ENCODE data around the gene PDE2A.

PDE2A gene

GRCh38 chr11:72665911-72666472, 8.2 kb downstream of the PDE2A start:
- Histone ChIP-seq H3K9ac (ENCODE audit: low read length) (no peak overlapping the region), H3K27me3 (ENCODE audit: control insufficient read depth, insufficient read depth, low read length) (no peaks in the 10 kb centered on the region), H3K27ac (ENCODE audit: low read length) (no peak overlapping the region), H3K4me3 (ENCODE audit: low read length) (no peak overlapping the region), H3K4me1 (ENCODE audit: control insufficient read depth, low read depth, low read length) (peaks cover 4% of the 10 kb centered on the region), H3K9me3 (ENCODE audit: control insufficient read depth, low read depth, low read length) (no peaks in the 10 kb centered on the region), H3K36me3 (ENCODE audit: control insufficient read depth, low read depth, low read length) (no peaks in the 10 kb centered on the region)

- H3K9me3 ChIP-seq (ENCODE audit: control insufficient read depth, low read depth, low read length) = no peaks in the 10 kb centered on the region
- no peaks in the 10 kb centered on the region for H3K27me3 ChIP-seq (ENCODE audit: control insufficient read depth, insufficient read depth, low read length)
- H3K9ac ChIP-seq (ENCODE audit: low read length) = no peak overlapping the region
- no peaks in the 10 kb centered on the region for H3K36me3 ChIP-seq (ENCODE audit: control insufficient read depth, low read depth, low read length)
- H3K4me1 ChIP-seq (ENCODE audit: control insufficient read depth, low read depth, low read length) = peaks cover 2% of the 10 kb centered on the region
- H3K27ac ChIP-seq (ENCODE audit: low read length) = no peak overlapping the region
- no peak overlapping the region for H3K4me3 ChIP-seq (ENCODE audit: low read length)
Measured at GRCh38 chr11:72662036-72662435, 12.2 kb downstream of the PDE2A start.

- H3K36me3 ChIP-seq (ENCODE audit: control insufficient read depth, low read depth, low read length) = no peaks in the 10 kb centered on the region
- no peak overlapping the region for H3K9ac ChIP-seq (ENCODE audit: low read length)
- H3K27me3 ChIP-seq (ENCODE audit: control insufficient read depth, insufficient read depth, low read length) = no peaks in the 10 kb centered on the region
- H3K4me3 ChIP-seq (ENCODE audit: low read length) = no peak overlapping the region
- no peaks in the 10 kb centered on the region for H3K9me3 ChIP-seq (ENCODE audit: control insufficient read depth, low read depth, low read length)
- peaks cover 4% of the 10 kb centered on the region for H3K4me1 ChIP-seq (ENCODE audit: control insufficient read depth, low read depth, low read length)
- H3K27ac ChIP-seq (ENCODE audit: low read length) = no peak overlapping the region
Measured at GRCh38 chr11:72661486-72661885, 12.7 kb downstream of the PDE2A start.

- Histone ChIP-seq H3K27me3 (ENCODE audit: control insufficient read depth, insufficient read depth, low read length) (no peaks in the 10 kb centered on the region), H3K4me1 (ENCODE audit: control insufficient read depth, low read depth, low read length) (peaks cover 4% of the 10 kb centered on the region), H3K9me3 (ENCODE audit: control insufficient read depth, low read depth, low read length) (no peaks in the 10 kb centered on the region), H3K4me3 (ENCODE audit: low read length) (no peak overlapping the region), H3K9ac (ENCODE audit: low read length) (no peak overlapping the region), H3K36me3 (ENCODE audit: control insufficient read depth, low read depth, low read length) (no peaks in the 10 kb centered on the region), H3K27ac (ENCODE audit: low read length) (no peak overlapping the region)
Measured at GRCh38 chr11:72658989-72659640, 15.1 kb downstream of the PDE2A start.

- H3K27ac ChIP-seq (ENCODE audit: low read length) = no peak overlapping the region
- H3K27me3 ChIP-seq (ENCODE audit: control insufficient read depth, insufficient read depth, low read length) = no peaks in the 10 kb centered on the region
- H3K4me3 ChIP-seq (ENCODE audit: low read length) = no peak overlapping the region
- peaks cover 4% of the 10 kb centered on the region for H3K4me1 ChIP-seq (ENCODE audit: control insufficient read depth, low read depth, low read length)
- H3K9ac ChIP-seq (ENCODE audit: low read length) = no peak overlapping the region
- H3K36me3 ChIP-seq (ENCODE audit: control insufficient read depth, low read depth, low read length) = no peaks in the 10 kb centered on the region
- H3K9me3 ChIP-seq (ENCODE audit: control insufficient read depth, low read depth, low read length) = no peaks in the 10 kb centered on the region
Measured at GRCh38 chr11:72657411-72658100, 16.7 kb downstream of the PDE2A start.

- Histone ChIP-seq H3K36me3 (ENCODE audit: control insufficient read depth, low read depth, low read length) (no peaks in the 10 kb centered on the region), H3K27me3 (ENCODE audit: control insufficient read depth, insufficient read depth, low read length) (no peaks in the 10 kb centered on the region), H3K4me3 (ENCODE audit: low read length) (no peak overlapping the region), H3K27ac (ENCODE audit: low read length) (no peak overlapping the region), H3K9me3 (ENCODE audit: control insufficient read depth, low read depth, low read length) (no peaks in the 10 kb centered on the region), H3K4me1 (ENCODE audit: control insufficient read depth, low read depth, low read length) (peaks cover 4% of the 10 kb centered on the region), H3K9ac (ENCODE audit: low read length) (no peak overlapping the region)
Measured at GRCh38 chr11:72655896-72656464, 18.2 kb downstream of the PDE2A start.

- Histone ChIP-seq H3K27ac (ENCODE audit: low read length) (no peak overlapping the region), H3K4me1 (ENCODE audit: control insufficient read depth, low read depth, low read length) (peaks cover 4% of the 10 kb centered on the region), H3K9ac (ENCODE audit: low read length) (no peak overlapping the region), H3K9me3 (ENCODE audit: control insufficient read depth, low read depth, low read length) (no peaks in the 10 kb centered on the region), H3K27me3 (ENCODE audit: control insufficient read depth, insufficient read depth, low read length) (no peaks in the 10 kb centered on the region), H3K36me3 (ENCODE audit: control insufficient read depth, low read depth, low read length) (no peaks in the 10 kb centered on the region), H3K4me3 (ENCODE audit: low read length) (no peak overlapping the region)
Measured at GRCh38 chr11:72655014-72655413, 19.2 kb downstream of the PDE2A start.

- Histone ChIP-seq H3K9ac (ENCODE audit: low read length) (no peak overlapping the region), H3K4me3 (ENCODE audit: low read length) (no peak overlapping the region), H3K4me1 (ENCODE audit: control insufficient read depth, low read depth, low read length) (peaks cover 4% of the 10 kb centered on the region), H3K36me3 (ENCODE audit: control insufficient read depth, low read depth, low read length) (no peaks in the 10 kb centered on the region), H3K27me3 (ENCODE audit: control insufficient read depth, insufficient read depth, low read length) (no peaks in the 10 kb centered on the region), H3K27ac (ENCODE audit: low read length) (no peak overlapping the region), H3K9me3 (ENCODE audit: control insufficient read depth, low read depth, low read length) (no peaks in the 10 kb centered on the region)
Measured at GRCh38 chr11:72653649-72654048, 20.6 kb downstream of the PDE2A start.

- Histone ChIP-seq H3K27ac (ENCODE audit: low read length) (no peak overlapping the region), H3K9ac (ENCODE audit: low read length) (no peak overlapping the region), H3K36me3 (ENCODE audit: control insufficient read depth, low read depth, low read length) (no peaks in the 10 kb centered on the region), H3K27me3 (ENCODE audit: control insufficient read depth, insufficient read depth, low read length) (no peaks in the 10 kb centered on the region), H3K4me1 (ENCODE audit: control insufficient read depth, low read depth, low read length) (peaks cover 4% of the 10 kb centered on the region), H3K4me3 (ENCODE audit: low read length) (no peak overlapping the region), H3K9me3 (ENCODE audit: control insufficient read depth, low read depth, low read length) (no peaks in the 10 kb centered on the region)
Measured at GRCh38 chr11:72652873-72653630, 21.2 kb downstream of the PDE2A start.

GRCh38 chr11:72652133-72652532, 22.1 kb downstream of the PDE2A start:
- H3K36me3 ChIP-seq (ENCODE audit: control insufficient read depth, low read depth, low read length) = no peaks in the 10 kb centered on the region
- H3K9me3 ChIP-seq (ENCODE audit: control insufficient read depth, low read depth, low read length) = no peaks in the 10 kb centered on the region
- no peaks in the 10 kb centered on the region for H3K27me3 ChIP-seq (ENCODE audit: control insufficient read depth, insufficient read depth, low read length)
- no peak overlapping the region for H3K27ac ChIP-seq (ENCODE audit: low read length)
- H3K9ac ChIP-seq (ENCODE audit: low read length) = no peak overlapping the region
- H3K4me3 ChIP-seq (ENCODE audit: low read length) = no peak overlapping the region
- peaks cover 3% of the 10 kb centered on the region for H3K4me1 ChIP-seq (ENCODE audit: control insufficient read depth, low read depth, low read length)

- no peaks in the 10 kb centered on the region for H3K36me3 ChIP-seq (ENCODE audit: control insufficient read depth, low read depth, low read length)
- H3K9me3 ChIP-seq (ENCODE audit: control insufficient read depth, low read depth, low read length) = no peaks in the 10 kb centered on the region
- H3K4me1 ChIP-seq (ENCODE audit: control insufficient read depth, low read depth, low read length) = no peaks in the 10 kb centered on the region
- no peak overlapping the region for H3K27ac ChIP-seq (ENCODE audit: low read length)
- H3K9ac ChIP-seq (ENCODE audit: low read length) = no peak overlapping the region
- no peak overlapping the region for H3K4me3 ChIP-seq (ENCODE audit: low read length)
- H3K27me3 ChIP-seq (ENCODE audit: control insufficient read depth, insufficient read depth, low read length) = no peaks in the 10 kb centered on the region
Measured at GRCh38 chr11:72649215-72649976, 24.8 kb downstream of the PDE2A start.
